Mucosa of stomach (tissue), 1 donor: ENCODE results near the gene PRIM1.
"Not testable (repeated sequence)": the region's sequence is repeated elsewhere in the genome, so short reads cannot be mapped to it uniquely, and the experiment has no call there.

Experiments
- H3K27me3 ChIP-seq: one replicate; pipeline ENCODE4 v1.7.0; 2013; ENCODE audit warnings: mild to moderate bottlenecking, low read length; ENCODE audit not compliant: control insufficient read depth, insufficient read depth
- H3K36me3 ChIP-seq: one replicate; pipeline ENCODE4 v1.7.0; 2013; ENCODE audit warnings: low read length; ENCODE audit not compliant: control insufficient read depth, insufficient read depth
- H3K4me1 ChIP-seq: one replicate; pipeline ENCODE4 v1.7.0; 2013; ENCODE audit warnings: mild to moderate bottlenecking, low read length; ENCODE audit not compliant: control insufficient read depth, insufficient read depth
- H3K4me3 ChIP-seq: one replicate; pipeline ENCODE4 v1.7.0; 2013; ENCODE audit warnings: low read length
- H3K9ac ChIP-seq: one replicate; pipeline ENCODE4 v1.7.0; 2013; ENCODE audit warnings: mild to moderate bottlenecking, low read length, moderate library complexity
- H3K9me3 ChIP-seq: one replicate; pipeline ENCODE4 v1.7.0; 2013; ENCODE audit warnings: mild to moderate bottlenecking, low read length, moderate library complexity; ENCODE audit not compliant: control insufficient read depth
- donor health status: Pancreatic carcinoma.

PRIM1 gene

GRCh38 chr12:56751712-56752598, at the start of gene PRIM1:
Gene PRIM1 (minus strand): TSS chr12:56752323. CDS start chr12:56752298, 25 bp downstream.
- H3K9me3 ChIP-seq: no peaks in the 10 kb centered on the region
- H3K4me3 ChIP-seq: peak within 1 kb of the TSS; percentile 84
- no peaks in the 10 kb centered on the region for H3K36me3 ChIP-seq
- H3K9ac ChIP-seq: peak within 1 kb of the TSS; percentile 74
- H3K4me1 ChIP-seq: no peaks in the 10 kb centered on the region
- H3K27me3 ChIP-seq: no peaks in the 10 kb centered on the region

- no peaks in the 10 kb centered on the region for H3K4me1 ChIP-seq
- no peak overlapping the region for H3K9ac ChIP-seq
- no peaks in the 10 kb centered on the region for H3K9me3 ChIP-seq
- H3K27me3 ChIP-seq: no peaks in the 10 kb centered on the region
- H3K4me3 ChIP-seq: no peak overlapping the region
- H3K36me3 ChIP-seq: no peaks in the 10 kb centered on the region
Measured at GRCh38 chr12:56800221-56800620, 48.1 kb upstream of the PRIM1 start.

GRCh38 chr12:56799345-56799744, 47.2 kb upstream of the PRIM1 start:
- H3K9ac ChIP-seq, H3K27me3 ChIP-seq, H3K4me1 ChIP-seq, H3K9me3 ChIP-seq, H3K36me3 ChIP-seq, H3K4me3 ChIP-seq: not testable (repeated sequence)

GRCh38 chr12:56795791-56796190, 43.7 kb upstream of the PRIM1 start:
- H3K9ac ChIP-seq, H3K4me1 ChIP-seq, H3K9me3 ChIP-seq, H3K27me3 ChIP-seq, H3K36me3 ChIP-seq, H3K4me3 ChIP-seq: not testable (repeated sequence)

- not testable (repeated sequence) for H3K4me3 ChIP-seq, H3K4me1 ChIP-seq, H3K27me3 ChIP-seq, H3K9ac ChIP-seq, H3K9me3 ChIP-seq, H3K36me3 ChIP-seq
Measured at GRCh38 chr12:56795046-56795562, 43.0 kb upstream of the PRIM1 start.

GRCh38 chr12:56793124-56793523, 41.0 kb upstream of the PRIM1 start:
- H3K9me3 ChIP-seq, H3K27me3 ChIP-seq, H3K9ac ChIP-seq, H3K4me1 ChIP-seq, H3K36me3 ChIP-seq, H3K4me3 ChIP-seq: not testable (repeated sequence)

- Histone ChIP-seq H3K9ac (no peak overlapping the region), H3K9me3 (no peaks in the 10 kb centered on the region), H3K36me3 (no peaks in the 10 kb centered on the region), H3K4me1 (no peaks in the 10 kb centered on the region), H3K4me3 (no peak overlapping the region), H3K27me3 (no peaks in the 10 kb centered on the region)
Measured at GRCh38 chr12:56792678-56793077, 40.6 kb upstream of the PRIM1 start.

GRCh38 chr12:56789429-56789828, 37.3 kb upstream of the PRIM1 start:
- H3K4me1 ChIP-seq, H3K9me3 ChIP-seq, H3K4me3 ChIP-seq, H3K36me3 ChIP-seq, H3K27me3 ChIP-seq, H3K9ac ChIP-seq: not testable (repeated sequence)

GRCh38 chr12:56787498-56787897, 35.4 kb upstream of the PRIM1 start:
- Histone ChIP-seq H3K9ac (no peak overlapping the region), H3K27me3 (no peaks in the 10 kb centered on the region), H3K36me3 (no peaks in the 10 kb centered on the region), H3K9me3 (no peaks in the 10 kb centered on the region), H3K4me3 (no peak overlapping the region), H3K4me1 (no peaks in the 10 kb centered on the region)

- H3K9ac ChIP-seq: no peak overlapping the region
- H3K27me3 ChIP-seq: no peaks in the 10 kb centered on the region
- H3K4me3 ChIP-seq: no peak overlapping the region
- H3K9me3 ChIP-seq: no peaks in the 10 kb centered on the region
- no peaks in the 10 kb centered on the region for H3K36me3 ChIP-seq
- no peaks in the 10 kb centered on the region for H3K4me1 ChIP-seq
Measured at GRCh38 chr12:56785874-56786273, 33.8 kb upstream of the PRIM1 start.

- no peaks in the 10 kb centered on the region for H3K36me3 ChIP-seq
- no peaks in the 10 kb centered on the region for H3K27me3 ChIP-seq
- no peaks in the 10 kb centered on the region for H3K9me3 ChIP-seq
- H3K4me3 ChIP-seq: no peak overlapping the region
- H3K4me1 ChIP-seq: no peaks in the 10 kb centered on the region
- no peak overlapping the region for H3K9ac ChIP-seq
Measured at GRCh38 chr12:56785141-56785865, 33.2 kb upstream of the PRIM1 start.

- no peak overlapping the region for H3K9ac ChIP-seq
- H3K36me3 ChIP-seq: no peaks in the 10 kb centered on the region
- H3K9me3 ChIP-seq: no peaks in the 10 kb centered on the region
- H3K27me3 ChIP-seq: no peaks in the 10 kb centered on the region
- no peaks in the 10 kb centered on the region for H3K4me1 ChIP-seq
- no peak overlapping the region for H3K4me3 ChIP-seq
Measured at GRCh38 chr12:56781726-56782125, 29.6 kb upstream of the PRIM1 start.
